GM12801 (cell line): ENCODE data around the gene TEX261.

Source experiments
- CTCF ChIP-seq: IDR thresholded peaks from one replicate; pipeline ENCODE4 v1.5.1; 2011; ENCODE audit warnings: control low read depth; ENCODE audit not compliant: insufficient read length; ENCODE audit errors: extremely low read depth

The TEX261 gene

GRCh38 chr2:70984228-70984575, 10.5 kb downstream of the TEX261 start:
- TF ChIP-seq CTCF = no peak

GRCh38 chr2:70983506-70984227, 11.0 kb downstream of the TEX261 start:
- TF ChIP-seq CTCF = no peak

- no peak for TF ChIP-seq CTCF
These were observed 11.7 kb downstream of the TEX261 start for GRCh38 chr2:70982971-70983370.

- no peak for TF ChIP-seq CTCF
These were observed 12.5 kb downstream of the TEX261 start for GRCh38 chr2:70981866-70982810.

- no peak for TF ChIP-seq CTCF
These were observed 13.3 kb downstream of the TEX261 start for GRCh38 chr2:70981421-70981820.

GRCh38 chr2:70979626-70980025, 15.0 kb downstream of the TEX261 start:
- TF ChIP-seq CTCF = no peak

GRCh38 chr2:70979180-70979488, 15.5 kb downstream of the TEX261 start:
- no peak for TF ChIP-seq CTCF
